Measurements from ENCODE around the gene HES3.

The HES3 gene

DNA sequence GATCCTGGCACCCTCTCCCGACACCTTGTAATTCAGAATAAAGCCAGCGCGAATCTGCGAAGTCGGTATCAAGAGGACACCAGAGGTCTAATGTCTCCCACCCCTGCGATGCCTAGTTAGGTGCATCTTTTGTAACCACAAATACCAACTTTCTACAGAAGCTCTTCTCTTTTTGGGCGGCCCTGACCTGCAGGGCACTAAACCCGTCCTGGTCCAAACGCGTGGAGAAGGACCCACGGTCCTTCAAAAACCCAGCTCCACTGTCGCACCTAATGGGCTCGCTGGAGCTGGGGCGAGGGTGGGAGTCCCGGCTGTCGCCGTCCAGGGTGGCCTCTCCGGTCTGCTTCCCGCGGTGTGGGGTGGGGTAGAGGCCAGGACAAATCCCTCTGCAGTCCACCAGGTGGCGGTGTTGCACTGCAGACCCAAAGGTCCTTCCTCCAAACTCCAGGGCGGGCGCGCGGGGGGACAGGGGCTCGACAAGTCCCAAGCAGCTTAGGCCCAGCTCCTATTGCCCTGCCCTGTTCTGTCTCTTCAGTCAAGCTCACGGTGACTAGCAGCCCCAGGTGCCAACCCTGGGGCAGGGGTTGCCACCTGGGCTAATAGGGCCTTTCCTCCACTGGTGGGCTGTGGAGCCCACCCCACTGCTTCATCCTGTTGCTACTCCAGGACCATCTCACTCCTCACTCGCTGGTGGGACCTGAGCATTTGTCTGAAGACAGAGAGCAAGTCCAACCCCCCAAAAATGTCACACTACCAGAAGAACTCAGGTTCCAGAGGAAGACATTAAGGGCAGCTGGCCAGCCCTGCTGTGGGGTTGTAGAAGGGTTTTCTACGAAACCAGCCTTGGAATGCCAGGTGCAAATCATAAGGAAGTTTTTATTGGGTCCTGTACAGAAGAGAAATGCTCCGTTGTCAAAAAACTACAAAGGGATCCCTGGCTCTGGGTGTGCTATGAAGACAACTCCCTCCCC lies 2.8 kb downstream of the HES3 start:
- DNase-seq: peak; percentile 75 to 85

DNA sequence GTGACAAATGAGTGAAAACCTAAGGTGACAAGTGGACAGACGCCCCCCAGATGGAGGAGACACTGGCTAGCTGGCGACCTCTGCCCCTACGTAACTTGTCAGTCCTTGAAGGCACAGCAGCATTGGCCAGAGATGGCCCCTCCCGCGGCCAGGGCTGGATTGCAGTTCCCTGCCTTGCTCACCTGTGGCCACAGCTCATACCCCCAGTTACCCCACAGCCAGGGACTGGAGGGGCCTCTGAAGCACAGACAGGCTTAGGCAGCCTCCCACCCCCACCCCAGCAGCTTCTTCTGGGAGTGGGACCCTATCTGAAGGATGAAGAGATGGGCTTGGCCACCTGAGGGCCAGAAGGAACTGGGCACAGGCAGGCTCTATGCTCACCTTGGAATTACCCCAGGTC lies 3.7 kb downstream of the HES3 start:
- no peak for DNase-seq

DNA sequence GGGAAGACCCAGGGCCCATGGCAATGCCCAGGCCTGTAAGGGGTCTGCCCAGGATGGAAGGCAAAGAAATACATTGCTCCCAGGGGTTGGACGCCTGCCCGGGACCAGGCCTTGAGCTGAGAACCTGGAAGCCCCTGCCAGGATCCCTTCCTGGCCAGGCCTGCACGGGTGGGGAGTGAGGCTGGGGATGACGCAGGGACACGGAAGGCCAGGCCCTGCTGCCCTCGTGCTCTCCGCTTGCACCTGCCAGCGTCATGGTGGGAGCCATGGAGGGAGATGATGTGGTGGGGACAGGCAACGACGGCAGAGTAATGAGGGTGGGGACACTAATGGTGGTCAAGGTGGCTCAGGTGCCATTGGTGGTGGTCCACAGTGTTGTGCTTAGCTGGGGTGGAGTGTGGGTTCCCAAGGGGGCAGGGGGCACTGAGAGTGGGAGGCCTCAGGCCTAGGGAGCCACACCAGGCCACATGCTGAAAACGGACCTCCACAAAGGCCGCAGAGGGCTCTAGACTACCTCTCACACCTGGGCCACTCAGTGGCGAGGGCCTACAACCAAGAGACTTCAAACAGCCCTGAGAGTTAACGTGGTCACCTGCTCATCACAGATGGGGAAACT lies 4.3 kb downstream of the HES3 start:
- no peak for DNase-seq

DNA sequence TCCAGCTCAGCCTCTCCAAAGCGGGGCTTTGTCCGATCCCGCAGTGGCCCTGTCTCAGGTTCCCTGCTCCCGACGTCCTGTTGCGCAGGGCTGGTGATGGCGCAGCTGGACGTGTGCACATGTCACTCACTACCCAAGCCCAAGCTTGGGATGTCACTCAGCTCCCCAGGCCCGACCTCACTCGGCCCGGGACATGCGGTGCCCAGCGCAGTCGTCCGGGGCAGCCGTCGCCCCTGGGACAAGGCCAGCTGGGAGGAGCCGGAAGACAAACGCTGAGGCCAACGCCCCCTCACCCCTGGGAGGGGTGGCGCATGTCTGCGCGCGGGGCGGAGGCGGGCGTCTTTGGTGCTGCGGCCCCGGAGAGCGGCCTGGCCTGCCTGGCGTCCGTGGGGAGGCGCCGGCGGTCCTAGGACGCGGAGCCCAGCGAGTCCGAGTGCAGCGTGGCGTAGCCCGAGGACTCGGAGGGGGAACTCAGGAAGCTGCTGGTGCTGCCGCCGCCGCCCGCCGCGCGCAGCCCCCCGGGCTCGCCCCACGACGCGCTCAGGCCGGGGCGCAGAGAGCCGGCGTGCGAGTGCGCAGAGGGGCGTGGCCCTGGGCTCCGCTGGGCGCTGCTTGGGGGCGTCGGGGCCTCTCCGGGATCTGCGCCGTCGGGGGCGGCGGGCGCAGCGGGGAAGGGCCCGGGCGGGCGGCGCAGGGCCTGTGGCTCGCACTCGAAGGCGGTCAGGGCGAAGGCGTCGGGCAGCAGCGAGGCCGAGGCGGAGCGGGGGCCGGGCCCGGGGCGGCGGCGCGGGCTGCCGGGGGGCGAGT lies 5.2 kb downstream of the HES3 start:
- no peak for DNase-seq

DNA sequence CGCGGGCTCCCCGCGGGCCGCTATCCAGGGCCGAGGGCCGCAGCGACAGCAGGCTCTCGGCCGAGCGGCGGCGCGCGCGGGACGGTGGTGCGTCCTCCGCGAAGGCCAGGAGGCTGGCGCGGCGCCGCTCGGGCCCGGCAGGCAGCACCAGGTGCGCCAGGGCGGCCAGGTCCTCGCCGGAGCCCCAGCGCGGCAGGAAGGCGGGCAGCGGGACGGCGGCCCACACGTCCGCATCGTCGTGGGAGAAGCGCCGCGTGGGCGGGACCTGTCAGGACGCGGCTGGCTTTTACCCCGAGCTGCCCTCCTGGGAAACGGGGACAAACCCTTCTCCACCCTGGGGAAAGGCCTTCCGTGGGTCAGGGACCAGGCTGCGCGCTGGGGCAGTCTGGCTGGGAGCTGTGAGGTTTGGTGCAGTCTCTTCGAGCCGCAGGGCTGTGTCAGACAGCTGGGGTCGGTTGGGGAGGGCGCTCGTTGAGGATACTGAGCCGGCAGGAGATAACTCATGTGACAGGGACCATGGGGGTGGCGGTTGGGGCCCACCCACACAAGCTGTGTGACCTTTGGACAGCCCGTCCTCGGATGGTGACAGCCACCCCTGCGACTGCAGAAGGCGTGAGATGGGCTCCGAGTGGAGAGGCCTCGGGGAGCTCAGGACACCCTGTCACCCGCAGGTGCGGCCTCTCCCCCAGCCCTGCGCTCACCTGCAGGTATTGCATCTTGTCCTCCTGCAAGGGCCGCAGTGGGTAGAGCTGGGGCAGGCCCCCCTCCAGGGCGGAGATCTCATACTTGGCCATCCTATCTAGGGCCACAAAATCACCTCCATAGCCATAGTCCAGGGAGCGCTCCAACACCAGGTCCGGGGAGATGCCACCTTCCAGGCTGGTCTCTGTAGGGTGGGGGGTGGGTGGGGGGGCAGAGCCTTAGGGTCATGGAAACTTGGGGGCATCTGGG lies 6.0 kb downstream of the HES3 start:
- no peak for DNase-seq

DNA sequence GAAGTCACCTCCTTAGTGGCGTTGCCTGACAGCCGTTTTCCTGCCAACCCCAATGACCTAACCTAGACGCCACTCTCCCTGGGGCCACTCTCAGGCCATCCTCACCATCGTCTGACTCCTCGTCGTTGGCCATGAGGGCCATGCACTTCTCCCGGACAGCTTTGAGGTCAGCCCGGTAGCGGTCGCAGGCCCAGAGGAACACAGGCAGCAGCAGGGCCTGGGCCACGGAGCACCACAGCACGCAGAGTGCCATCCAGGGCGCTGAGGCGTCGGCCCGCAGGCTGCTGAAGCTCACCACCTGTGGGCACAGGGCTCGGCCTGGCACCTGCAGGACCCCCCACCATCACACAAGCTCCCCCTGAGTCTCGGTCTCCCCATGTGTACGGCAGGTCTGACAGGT lies 7.3 kb downstream of the HES3 start:
- DNase-seq: no peak

DNA sequence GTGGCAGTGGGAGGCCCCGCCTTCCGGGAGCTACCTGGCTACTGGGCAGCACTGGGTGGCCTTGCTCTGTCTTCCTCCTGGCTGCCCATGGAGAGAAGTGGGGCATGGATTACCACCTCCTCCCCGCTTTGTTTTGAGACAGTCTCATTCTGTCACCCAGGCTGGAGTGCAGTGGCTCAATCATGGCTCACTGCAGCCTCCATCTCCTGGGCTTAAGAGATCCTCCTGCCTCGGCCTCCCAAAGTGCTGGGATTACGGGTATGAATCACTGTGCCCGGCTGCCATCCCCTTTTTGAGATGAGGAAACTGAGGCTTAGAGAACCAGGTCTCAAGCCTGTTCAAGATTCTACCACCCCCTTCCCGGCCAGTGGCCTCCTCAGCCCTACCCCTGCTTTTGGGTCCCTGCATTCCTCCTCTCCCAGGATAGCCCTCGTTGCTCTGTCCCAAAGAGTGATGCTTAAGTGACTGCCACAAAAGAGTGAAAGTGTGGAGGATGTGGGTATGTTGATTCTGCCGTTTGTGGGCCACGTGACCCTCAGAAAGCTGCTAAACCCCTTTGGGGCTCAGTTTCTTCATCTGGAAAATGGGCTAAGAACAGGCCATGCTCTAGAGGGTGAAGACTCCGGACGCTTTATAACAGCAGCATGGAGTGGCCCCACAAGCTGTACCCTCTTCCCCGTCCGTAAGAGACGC lies 7.8 kb downstream of the HES3 start:
- DNase-seq: no peak

DNA sequence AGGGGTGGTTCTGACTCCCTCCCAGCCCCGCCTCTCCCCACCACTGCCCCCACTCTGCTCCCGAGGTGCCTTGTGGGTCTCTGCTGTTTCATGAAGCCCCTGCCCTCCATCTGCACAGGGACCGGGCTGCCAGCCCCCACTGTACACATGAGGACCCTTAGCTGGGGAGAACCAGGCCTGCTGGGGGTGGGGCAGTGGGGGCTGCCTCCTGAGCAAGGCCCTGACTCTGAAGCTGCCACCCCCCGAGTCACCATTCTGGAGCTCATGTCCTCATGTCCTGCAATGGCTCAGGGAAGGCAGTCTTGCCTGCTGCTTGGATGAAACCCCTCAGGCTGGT lies 8.4 kb downstream of the HES3 start:
- no peak for DNase-seq

DNA sequence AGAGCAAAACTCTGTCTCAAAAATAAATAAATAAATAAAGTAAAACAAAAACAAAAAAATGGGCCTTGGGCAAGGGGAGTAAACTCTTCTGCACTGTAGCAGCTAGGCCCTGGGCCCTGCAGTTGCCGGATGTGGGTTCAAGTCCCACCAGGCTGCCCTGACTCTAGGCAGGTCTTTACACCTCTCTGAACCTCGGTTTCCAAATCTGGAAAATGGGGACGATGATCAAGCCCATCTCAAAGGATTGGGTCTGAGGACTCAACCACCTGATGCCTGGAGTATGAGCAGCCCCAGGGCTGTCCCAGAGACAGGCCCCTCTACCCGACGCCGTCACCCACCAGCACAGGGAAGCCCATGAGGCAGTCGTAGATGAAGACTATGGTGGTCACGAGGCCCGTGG lies 9.4 kb downstream of the HES3 start:
- DNase-seq: no peak

DNA sequence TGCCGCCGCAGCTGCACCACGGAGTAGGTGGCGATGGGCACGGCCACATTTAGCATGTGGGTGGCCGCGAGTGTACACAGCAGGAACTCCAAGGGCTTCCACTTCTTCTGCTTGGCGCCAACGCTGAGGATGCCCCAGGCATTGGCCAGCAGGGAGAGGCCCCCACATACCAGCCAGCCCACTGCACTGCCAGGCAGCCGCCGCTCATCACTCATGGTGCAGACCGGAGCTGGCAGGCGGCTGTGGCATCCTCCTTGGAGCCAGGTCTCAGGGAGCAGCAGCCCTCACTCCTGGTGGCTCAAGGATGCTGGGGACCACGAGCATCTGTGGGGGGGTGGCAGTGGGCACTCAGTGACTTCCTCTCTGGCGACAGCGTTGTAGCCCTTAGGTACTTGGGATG lies 10.7 kb downstream of the HES3 start:
- DNase-seq: no peak

DNA sequence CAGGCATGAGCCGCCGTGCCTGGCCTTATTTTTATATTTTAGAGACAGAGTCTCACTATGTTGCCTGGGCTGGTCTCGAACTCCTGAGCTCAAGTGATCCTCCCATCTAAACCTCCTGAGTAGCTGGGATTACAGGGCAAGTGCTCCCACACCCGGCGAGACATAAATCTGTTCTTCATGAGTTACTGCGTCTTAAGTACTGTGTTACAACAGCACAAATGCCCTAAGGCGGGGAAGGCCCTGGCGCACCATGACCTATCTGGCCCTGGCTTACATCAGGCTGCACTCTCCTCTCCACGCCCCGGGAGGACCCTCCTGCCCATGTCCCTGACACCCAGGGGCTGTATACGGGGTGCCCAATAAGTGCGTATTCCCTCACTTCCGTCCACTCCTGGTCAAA lies 12.7 kb downstream of the HES3 start:
- DNase-seq: no peak

DNA sequence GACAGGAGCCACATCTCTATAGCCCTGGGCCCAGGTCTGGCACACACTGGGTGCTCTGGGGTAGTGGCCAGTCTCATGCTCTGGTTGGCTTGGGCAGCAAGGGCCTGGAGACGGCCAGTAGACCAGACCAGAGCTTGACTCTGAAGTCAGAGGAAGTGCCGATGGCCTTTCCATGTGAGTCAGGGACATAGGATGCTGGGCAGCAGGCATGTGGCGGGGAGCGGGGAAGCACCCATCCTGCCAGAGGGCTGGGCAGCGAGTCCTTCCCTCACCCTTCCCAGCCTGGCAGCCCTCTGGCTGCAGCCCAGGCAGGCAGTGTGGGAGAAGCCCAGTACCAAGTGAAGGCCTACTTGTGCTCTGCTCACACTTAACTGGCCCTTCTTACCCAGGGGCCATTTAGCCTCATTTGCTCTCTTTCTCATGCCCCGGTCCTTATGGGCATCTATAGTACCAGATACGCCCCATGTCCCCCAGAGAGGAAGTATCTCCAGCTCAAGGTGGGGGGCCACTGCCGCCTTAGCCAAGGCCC lies 13.6 kb downstream of the HES3 start:
- no peak for DNase-seq

DNA sequence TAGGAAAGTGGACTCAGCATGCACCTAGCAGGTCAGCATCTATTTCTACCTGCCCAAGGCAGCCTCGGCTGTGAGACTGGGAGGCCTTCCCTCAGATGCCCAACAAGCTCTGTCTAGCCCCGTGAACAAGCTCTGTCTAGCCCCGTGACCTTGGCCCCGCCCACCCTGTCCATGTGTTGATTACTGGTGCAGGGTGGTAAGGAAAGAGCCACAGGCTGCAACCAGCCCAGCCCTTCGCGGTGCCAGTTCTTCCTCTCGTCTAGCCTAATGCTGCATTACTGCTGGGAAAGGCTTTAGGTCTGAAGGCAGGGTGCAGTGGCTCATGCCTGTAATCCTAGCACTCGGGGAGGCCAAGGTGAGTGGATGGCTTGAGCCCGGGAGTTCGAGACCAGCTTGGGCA lies 14.7 kb downstream of the HES3 start:
- no peak for DNase-seq

DNA sequence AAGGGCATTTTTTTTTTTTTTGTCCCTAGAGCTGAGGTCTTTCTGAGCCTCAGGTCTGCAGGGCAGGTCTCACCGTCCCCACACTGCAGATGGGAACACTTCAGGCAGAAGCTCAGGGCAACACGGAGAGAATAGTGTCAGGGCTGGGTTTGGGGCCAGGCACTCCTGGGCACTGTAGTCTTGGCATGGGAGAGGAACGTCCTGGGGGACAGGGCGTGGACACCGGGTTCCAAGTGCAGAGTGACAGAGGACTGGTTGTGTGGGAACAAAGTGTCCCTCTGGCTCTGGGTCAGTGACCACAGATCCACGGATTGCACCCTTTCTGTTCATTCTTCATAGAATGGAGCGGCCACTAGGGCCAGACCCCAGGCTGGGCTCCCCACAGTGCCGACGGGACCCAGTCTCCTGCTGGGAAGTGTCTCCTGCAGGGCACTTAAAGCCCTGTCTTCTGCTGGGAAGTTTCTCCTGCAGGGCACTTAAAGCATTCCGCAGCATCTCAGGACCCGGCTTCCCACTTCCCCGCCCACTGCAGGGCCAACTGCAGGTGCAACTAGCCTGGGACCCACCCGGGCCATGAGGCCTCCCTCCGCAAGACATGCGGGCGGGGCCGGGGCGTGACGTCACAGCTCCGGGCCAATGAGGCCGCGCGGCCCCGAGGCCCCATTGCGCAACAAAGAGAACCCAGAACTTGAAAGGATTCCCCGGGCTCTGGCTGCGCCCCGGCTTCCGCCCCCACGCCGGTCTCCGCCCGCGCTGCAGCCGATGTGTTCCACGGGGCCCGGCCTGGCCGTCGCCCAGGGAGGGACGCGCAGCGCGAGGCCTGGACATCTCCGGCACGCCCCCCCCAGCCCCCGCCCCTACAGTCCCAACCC lies 15.7 kb downstream of the HES3 start:
- DNase-seq: peak in 1 of 2 experiments; percentile 27

DNA sequence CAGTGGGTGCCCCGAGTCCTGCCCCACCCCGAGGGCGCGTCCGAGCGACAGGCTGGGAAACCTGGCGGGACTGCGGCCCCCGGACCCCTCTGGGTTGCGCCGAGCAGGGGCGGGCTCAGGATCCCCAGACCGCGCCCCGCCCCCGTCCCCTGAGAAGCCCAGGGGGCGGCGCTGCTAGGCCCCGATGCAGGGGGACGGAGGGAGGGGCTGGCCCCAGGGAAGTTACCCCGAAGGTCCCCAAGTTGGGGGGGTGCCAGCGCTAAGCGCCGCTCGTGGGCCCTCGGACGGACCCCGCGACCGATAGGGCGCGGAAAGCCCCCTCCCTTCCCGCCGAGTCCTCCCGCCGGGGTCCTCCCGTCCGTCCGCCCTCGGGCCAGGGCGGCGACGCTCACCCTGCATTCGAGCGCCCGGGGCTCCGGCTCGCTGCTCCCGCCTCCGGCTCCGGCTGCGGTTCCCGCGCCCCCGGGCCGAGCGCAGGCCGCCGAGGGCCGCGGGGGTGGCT lies 16.5 kb downstream of the HES3 start:
- DNase-seq: peak in 1 of 2 experiments; percentile 20

DNA sequence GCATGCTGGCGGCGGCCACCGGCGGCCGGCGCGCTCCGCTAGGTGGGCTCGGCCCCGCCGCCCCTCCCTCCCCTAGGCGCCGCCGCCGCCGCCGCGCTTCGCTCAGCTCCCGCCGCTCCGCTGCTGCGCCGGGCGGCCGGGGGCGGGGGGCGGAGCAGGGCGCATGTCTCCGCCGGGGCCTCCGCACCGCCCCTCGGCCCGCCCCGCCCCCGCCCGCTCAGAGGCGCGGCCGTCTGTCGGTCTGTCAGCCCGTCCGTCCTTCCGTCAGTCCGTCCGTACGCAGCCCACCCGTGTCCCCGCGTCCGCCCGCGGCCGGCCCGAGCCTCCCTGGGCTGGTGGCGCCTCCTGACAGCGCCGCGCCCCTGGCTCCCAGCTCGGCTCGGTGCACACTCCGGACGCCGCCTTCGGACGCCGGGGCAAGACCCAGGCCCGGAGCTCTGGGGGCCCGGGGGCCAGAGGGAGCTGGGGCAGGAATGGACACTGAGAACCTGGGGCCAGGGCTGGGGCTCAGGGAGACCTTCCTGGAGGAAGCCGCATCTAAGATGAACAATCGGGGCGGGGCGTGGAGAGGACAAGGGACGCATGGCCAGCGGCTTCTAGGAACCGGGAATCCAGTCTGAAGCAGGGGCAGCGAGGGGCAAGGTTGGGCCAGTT lies 17.1 kb downstream of the HES3 start, which contains the start of gene GPR153:
Gene GPR153, minus strand, starts transcription at position 138 of the 654 bp plus-strand sequence. CDS start 6,193 bp downstream, outside the sequence.
- DNase-seq: peak in 1 of 2 experiments; percentile 20

DNA sequence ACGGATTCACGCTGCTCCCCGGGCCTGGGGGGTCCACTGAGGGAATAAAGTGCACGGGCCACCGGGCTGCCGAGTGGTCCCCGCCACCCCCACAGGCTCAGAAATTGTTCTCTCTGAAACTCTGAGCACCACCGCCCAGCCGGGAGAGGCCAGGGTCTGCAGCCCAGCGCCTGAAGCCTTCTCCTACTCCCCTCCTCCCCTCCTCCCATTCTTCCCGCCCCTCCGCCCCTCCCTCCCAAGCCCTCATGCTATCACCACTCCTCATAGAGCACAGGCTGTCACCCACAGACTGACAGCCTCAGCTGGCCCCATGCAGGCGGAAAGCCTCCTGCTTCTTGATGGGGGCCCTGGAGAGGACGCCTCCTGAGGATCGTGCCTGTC lies 17.6 kb downstream of the HES3 start:
- no peak for DNase-seq

DNA sequence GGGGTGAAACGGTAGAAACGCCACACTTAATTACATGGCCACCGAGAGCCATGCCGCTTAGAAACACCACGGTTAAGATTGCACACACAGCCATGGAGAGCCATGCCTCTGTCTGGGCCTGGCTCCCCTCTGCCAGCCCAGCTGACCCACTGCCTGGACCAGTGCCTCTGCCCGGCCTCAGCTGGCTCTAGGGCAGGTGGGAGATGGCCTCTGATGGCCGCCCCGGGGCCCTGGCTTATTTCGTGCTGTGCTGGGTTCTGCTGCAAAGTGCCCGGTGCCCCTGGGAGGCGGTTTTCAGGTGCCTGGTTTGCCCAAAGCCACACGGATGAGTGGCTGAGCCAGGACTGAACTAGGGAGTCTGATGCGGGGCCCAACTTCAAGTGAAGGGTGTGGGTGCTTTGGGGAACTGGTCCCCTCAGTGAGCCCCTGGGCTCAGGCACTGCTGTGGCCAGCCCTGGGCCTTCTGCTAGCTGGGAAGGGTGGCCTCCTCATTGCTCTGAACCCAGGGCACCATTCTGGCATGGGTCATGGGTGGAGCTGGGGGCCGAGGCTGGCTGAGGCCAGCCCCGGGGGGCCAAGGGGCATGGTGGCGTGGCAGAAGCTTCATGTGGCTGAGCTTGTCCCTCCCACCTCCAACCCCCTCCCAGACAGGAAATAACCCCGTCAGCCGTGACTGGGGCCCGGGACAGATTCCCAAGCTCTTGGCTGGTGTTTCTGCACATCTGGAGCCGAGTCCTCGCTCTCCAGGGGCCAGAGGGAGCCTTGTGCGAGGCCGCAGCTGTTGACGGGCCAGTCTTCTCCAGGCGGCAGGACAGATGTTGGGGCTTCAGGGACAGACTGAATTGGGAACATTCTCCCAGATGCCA lies 18.8 kb downstream of the HES3 start:
- no peak for DNase-seq

DNA sequence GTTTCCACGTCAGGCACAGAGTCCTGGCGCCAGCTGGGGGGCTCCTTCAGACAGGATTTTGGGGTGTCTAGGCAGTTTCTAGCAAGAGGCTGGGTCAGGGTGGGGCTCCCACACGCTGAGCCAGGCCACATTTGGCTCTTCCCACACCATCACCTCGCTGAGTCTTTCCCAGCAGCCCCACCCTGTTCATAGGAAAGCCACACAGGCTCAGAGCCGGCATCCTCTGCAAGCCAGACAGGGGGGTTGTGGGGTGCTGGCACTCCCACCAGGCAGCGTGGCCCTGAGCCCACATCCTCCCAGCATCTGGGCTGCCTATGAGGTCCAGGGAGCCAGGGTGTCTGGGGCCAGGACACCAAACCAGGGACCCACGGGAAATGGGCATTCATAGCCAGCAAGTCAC lies 19.7 kb downstream of the HES3 start:
- no peak for DNase-seq

All from NCI-H2081 (cell line).